HG03439 (cell line): ENCODE measurements around the gene PPP1R1C.

Experiments
- ATAC-seq: cut with Tn5 transposase; IDR thresholded peaks from one replicate; pipeline ENCODE4 v1.9.1; 2021; ENCODE audit warnings: mild to moderate bottlenecking, moderate library complexity; ENCODE audit not compliant: unreplicated experiment

The PPP1R1C gene

DNA sequence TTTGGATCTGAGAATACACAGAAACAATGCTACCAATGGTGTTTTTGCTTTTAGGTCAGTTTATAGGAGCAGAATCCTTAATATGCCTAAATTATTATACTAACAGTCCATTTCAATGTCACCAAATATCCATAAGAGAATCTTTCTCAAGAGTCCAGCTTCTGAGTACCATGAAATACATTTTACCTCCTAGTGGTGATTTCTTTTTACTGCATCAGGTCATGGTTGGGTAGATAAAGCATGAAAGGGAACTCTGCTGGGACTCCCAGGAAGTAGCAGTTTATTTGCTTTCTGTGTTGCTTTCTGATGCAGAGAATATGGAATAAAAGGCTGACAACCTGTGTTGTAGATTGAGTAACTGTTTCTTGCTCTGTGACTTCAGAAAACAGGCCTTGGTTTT, 115.6 kb downstream of the PPP1R1C start:
- ATAC-seq: no peak

DNA sequence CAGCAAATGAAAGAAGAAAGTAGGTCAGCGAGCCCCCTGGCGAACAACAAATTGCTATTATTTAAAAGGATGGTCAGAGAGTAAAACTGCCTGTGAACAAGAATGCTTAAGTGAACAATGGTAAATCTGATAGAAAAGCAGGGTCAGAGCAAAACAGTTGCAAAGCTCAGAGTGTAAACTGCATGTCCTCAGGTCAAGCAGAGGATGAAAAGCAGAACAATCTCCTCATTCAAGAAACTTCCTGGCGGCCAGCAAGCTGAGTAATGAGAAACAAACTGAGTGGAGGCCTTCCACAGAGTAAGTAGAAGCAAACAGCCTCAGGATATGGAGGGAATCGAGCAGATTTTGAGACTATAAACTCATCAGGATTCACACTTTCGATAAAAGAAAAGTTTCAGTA, 117.9 kb downstream of the PPP1R1C start:
- ATAC-seq: no peak

DNA sequence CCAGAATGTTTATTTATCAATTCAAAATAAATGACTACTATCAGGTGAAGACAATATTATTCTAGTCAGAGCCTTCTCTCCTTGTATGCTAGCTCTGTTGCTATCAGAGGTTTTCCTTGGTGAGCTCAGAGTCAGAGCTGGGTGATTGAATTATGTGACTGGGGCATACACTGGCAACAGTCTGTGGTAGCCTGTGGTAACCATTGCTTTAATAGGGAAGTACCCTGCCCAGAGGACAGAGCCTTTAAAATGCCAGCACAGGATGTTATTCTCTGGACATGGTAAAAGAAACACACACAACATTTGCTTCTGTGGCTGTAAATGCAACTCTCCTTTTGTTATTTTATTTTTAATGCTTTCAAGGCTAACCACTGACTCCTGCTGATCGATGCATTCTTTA, 124.7 kb downstream of the PPP1R1C start:
- ATAC-seq: no peak

DNA sequence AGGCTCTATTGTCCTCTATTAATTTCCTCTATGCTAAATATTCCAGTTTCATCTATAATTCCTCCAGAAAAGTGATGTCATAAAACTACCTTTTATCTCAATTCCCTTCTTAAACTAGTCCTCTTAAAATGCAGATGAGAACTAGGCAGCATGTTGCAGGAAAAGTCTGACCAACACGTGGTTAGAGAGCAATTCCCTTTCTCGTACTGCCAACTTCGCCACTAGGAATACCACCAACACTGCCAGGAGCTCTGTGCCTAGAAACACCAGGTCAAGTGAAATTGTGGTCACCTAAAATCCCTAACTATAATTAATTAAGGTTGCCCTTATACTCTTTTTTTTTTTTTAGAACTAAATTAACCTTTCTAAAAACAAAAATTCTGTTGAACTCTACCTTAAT, 127.7 kb downstream of the PPP1R1C start:
- ATAC-seq: no peak

DNA sequence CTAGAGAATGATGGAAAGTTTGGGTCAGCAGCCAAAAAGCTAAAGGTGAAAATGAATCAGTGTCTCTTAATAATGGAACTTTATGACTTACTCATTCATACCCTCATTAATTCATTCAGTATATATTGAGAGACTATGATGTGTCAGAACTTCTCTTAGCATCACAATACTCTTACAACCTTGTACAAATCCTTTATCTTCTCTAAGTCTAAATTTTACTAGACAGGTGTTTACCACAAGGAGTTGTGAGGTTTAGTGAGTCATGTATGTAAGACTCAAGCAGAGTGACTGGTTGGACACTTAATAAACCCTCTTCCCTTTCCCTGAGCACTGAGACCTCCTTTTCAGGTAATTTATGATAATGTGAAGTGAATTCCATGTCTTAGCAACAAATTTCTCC, 129.6 kb downstream of the PPP1R1C start:
- ATAC-seq: no peak

DNA sequence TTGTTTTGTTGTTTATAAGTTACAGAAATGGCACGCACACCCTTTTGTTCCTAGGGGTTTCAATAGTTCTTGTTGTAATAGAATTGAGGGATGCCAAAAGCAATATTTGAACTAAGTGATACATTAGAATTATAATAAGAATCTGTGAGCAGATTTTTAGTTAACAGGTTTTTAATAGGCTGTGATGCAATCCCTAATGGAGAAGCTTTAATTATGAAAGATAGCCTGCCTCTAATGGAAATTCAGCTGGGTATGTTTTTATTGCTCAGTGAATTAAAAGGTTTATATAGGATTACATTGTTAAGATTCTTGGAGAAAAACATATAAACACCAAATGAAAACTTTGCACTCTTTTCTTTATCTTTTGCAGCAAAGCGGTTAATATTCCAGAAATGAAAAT, 131.1 kb downstream of the PPP1R1C start:
- no peak for ATAC-seq

DNA sequence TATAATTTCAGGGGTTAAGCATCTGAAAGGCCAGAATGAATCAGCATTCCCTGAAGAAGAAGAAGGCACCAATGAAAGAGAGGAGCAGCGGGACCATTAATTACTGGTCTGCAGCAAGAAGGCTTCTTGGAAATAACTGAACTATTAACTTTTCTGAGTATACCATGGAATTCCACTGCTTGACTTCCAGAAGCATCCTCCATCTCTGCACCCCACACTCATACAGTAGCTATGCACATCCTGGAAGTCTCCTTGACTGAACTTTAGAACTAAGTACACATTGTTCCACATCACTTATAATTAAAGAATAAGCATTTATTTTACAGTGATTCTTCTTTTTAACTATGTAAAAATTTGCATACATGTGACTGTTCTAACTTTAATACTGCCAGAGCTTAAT, 131.5 kb downstream of the PPP1R1C start:
- no peak for ATAC-seq

DNA sequence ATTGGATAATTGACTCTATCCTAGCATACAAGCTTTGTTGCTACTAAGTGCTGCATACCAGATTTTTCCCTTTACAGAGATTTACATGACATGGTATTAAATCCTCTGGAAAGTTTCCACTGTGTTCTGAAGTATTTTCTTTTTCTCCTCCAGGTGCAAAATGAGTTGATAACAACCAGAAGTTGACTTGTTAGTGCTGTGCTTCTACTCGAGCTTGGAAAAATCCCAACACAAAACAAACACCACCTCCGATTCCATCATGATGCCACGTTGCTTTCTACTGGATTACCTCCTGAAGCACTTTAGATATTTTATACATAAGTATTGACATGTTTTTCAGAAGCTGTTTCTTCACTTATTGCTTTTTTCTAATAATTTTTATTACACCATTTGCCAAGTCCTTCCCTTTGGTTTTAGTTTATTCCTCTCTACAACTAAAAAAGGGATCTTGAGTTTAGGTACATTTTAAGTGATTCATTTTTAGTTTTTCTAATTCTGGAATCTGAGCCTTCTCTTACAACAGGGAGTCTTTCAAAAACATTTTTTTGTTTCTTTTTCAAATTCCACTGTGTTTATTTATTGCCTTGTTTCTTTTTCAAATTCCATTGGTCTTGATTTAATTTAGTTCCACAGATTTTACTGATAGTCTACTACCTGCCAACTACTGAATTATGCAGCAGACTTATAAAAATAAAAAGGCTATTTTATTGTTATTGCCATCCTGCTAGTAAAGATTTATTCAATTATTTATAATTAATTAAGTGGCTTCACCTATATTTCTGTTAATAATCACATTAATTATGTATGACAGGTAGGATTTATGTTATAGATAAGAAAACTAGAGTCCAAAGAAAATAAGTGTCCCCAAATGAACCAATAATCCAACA, 143.4 kb downstream of the PPP1R1C start:
- no peak for ATAC-seq

DNA sequence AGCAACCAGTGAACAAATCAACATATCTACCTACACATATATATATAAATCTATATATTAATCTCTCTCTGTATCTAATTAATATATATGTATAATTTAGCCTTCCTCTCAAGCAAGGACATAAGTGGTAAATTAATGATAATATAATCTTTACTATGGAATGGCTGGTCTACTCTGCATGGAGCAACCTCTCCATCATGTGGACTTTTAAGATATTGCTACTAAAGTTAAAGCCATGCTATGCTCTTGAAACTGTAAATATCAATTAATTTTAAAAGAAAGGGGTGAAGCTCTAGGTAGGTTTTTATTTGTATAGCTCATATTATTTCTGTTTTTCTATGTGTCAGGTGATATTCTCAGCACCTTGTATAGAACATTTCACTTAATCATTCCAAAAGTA, 147.0 kb downstream of the PPP1R1C start:
- ATAC-seq: no peak

DNA sequence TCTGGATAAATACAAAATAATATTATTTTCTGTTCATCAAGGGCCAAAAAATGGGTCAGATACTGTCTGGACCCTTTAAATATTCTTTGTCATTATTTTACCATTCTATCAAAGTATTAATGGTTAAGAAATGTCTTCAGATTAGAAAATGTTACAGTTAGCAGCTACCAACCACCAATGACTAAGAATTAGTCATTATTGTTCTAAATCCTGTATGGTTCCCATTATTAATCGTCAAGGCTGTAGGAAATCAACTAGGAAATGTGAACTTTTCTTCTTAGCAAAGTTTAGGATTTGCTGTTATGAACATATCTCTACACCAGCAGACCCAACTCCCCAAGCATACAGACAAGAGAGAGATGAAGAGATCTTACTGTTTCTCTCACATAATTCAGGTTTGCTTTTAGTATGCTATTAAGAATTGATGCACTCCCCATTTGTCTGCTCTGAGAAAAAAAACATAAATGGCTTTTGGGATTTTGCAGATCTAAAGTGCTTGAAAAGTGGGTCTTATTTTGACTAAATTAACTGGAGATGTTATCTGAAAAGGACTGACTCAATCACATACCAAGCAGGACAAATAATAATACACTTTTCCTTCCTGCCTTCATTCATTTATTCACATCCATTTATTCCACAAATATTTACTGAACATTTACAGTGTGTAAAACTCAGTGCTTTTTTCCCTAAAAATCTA, 147.7 kb downstream of the PPP1R1C start:
- no peak for ATAC-seq

DNA sequence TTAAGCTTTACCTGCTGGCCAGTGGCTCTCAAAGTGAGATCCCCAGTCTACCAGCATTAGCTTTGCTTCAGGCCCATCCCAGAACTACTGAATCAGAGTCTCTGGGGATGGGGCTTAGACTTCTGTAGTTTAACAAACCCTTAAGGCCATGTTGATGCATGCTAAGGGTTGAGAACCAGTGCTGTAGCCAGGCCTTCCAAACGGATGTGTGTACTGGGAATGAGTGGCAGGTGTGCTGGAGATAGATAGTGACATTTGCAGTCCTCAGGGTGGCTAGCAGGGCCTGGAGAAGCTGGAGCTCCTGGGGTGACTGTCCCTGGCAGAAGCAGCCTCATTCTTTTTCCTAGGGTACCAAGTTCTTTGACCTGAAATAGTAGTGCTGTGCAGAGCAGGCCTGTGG, 148.5 kb downstream of the PPP1R1C start:
- ATAC-seq: no peak

DNA sequence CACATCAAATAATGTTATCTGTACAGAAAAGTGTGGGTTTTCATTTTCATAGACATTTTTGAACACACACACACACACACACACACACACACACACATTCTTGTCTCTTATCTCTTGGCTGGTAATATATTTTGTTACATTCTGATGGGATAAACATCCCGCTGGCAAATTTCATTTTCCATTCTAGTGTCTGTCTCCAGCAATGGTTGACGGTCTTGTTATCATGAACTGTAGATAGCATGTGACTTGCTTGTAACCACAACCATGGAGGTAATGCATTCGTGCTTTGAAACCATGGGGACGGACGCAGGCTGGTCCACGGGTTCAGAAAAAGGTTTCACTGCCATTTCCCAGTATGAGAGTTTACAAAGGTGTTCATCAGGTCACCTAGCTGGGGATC, 156.4 kb downstream of the PPP1R1C start:
- ATAC-seq: no peak

DNA sequence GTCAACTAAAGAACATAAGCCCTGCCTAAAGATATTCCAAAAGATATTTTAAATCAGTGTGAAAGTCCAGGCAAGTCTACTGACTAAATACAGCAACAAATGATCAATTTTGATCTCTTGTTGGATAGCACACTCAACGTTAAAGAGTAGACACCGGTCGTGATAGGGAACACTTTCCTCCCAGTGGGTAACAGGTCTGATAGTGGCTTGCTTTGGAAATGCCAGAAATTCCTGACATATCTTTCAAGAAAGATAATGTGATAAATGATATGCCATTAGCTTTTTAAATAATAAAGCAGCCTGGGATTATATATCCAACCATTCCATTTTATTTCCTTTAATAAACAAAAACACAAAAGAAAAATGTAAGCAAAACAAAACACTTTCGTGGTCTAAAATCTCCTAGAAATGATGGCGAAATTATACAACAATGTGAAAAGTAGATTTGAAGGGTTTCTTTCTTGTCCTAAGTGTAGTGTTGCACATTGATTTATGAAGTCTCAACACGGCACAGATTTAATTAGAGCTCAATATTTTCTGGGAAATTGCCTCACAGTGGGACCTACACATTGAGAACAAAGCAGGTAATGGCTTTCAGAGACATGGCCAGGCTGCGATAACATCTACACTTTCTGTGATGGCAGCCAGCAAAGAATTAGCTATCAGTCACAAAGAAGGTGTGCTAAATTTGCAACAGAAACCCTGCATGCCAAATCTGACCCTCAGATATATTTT, 158.6 kb downstream of the PPP1R1C start:
- no peak for ATAC-seq

DNA sequence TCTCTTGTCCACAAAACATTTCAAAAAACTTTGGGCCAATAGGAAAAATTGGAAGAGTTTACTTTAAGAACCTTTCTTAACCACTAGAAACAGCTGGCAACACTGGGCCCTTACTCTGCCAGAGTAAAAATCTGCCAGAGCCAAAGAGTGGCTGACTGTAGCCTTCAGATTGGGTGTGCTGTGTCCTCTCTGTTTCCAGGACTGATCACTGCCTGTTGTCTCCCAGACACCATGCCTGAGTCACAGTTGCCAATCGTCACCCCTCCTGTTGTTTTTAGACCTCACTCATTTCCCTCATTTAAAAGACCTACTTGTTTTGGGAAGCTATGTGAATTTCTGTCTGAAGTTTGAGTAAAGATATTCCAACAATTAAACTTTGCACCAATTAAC, 159.1 kb downstream of the PPP1R1C start:
- ATAC-seq: no peak

DNA sequence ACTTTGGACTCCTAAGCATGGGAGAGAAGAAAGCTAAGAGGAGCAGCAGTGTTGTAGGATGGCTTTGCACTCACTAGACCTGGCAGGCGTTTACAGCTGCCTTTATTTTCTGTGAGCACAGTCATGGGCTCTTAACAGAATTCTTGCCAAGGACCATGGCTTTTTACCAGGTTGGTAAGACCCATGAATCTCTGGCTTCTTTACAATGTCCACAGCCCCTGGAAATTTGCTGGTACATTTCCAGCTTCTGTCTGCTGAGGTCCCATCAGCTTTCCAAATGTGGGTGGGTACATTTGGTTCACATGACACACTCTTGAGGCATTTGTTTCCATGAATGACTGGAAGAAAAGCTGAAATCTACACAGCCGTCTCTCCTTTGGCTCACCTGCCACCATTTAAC, 162.7 kb downstream of the PPP1R1C start:
- no peak for ATAC-seq

DNA sequence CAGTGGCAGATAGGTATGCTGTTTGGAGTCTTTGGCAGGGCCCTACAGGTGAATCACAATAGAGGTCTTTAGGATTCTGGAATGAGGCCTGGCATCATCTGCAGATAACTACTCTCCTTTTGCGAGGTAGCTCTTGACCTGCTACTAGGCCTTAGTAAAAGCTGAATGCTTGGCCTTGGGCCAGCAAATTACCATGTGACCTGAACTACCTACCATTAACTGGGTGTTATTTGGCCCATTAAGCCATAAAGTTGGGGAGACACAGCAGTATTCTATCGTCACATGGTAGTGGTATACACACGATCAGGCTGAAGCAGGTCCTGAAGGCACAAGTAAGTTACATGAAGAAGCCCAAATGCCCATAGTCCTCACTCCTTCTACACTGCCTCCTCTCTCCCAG, 178.2 kb downstream of the PPP1R1C start:
- ATAC-seq: no peak

DNA sequence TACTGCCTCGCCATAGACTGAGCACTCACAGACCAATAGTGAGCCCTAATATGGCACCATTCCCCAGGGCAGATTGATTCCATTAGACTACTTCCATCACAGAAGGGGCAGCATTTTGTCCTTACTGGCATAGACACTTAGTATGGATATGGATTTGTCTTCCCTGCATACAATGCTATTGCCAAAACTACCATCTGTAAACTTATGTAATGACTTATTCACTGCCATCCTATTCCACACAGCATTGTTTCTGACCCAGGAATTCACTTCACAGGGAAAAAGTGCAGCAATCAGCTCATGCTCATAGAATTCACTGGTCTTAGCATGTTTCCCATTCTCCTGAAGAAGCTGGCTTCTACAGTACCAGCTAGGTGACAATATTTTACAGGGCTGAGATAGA, 179.0 kb downstream of the PPP1R1C start:
- no peak for ATAC-seq

DNA sequence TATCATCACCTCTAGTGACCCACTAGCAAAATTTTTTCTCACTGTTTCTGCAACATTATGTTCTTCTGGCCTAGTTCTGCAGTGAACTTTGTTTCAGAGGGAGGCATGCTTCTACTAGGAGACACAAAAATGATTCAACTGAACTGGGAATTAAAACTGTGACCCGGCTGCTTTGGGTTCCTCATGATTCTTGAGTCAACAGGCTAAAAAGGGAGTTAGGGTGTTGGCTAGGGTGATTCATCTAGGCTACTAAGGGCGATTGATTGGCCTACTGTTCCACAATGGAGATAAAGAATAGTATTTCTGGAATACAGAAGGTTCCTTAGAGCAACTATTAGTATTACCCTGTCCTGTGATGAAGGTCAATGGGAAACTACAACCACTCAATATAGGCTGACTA, 179.5 kb downstream of the PPP1R1C start:
- no peak for ATAC-seq

DNA sequence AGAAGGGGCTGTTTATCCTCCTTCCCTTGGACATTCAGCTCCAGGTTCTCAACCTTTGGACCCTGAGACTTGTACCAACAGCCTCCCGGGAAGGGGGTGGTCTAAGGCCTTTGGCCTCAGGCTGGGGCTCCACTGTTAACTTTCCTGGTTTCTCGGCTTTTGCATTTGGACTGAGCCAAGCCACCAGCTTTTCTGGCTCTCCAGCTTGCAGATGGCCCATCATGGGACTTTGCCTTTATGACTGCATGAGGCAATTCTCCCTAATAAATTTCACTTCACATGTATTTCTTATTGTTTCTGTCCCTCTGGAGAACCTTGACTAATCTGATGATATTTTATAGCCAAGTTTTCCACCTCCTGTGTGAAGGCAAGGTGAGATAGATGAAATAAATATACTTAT, 180.8 kb downstream of the PPP1R1C start:
- ATAC-seq: no peak

DNA sequence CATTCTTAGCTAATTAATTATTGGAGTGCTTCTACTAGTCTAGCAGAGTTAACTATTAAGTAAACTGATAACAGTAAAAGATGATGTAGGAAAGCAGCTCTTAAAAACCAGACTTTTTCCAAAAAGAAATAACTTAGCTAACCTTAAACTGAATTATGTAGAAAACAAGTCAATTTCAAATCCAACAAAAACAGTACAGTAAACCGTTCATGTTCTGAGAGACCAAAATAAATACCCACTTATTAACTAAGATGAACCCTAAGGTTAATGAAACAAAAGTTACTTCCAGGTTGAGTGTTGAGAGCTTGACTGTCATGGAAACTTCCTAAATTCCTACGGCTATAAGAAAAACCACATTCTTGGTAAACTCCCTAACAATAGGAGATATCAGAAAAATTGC, 181.2 kb downstream of the PPP1R1C start:
- no peak for ATAC-seq
